SK-N-SH (cell line): ENCODE results near the gene KLHL7. TPM values are rescaled to one million over a fixed set of nuclear protein-coding genes. Genes with fewer than 3 reads are reported as not detected.

Experiments used
- CTCF ChIA-PET: fragments of 300-600, 350-600 bp; formaldehyde crosslinking; extraction: SDS; loops from one replicate; lab custom pipeline; 2021; lab: Yijun Ruan, JAX
- POLR2A ChIA-PET: fragments of 350-600 bp; sonication (Branson Sonifier 250); formaldehyde crosslinking; extraction: SDS; loops from one replicate; lab custom pipeline; 2020; ENCODE audit warnings: antibody characterized with exemption, inconsistent platforms; lab: Yijun Ruan, JAX
- DNase-seq: peaks from one replicate; pipeline ENCODE4 v3.0.0; 2012
- H2AFZ ChIP-seq: fragments of 200-600 bp; sonication (generic); 2 replicates; pipeline ENCODE4 v1.8.1; 2016; ENCODE audit warnings: antibody characterized with exemption, mild to moderate bottlenecking, low read depth
- H3F3A ChIP-seq: fragments of 200-600 bp; sonication (generic); replicated peaks from 2 replicates; pipeline ENCODE3; 2016; ENCODE audit warnings: antibody characterized with exemption, mild to moderate bottlenecking; ENCODE audit not compliant: insufficient read depth
- H3K27ac ChIP-seq, 2 experiments: fragments of 200-500 bp in 1 of 2; fragments of 200-600 bp in 1 of 2; sonication (Bioruptor generic) in 1 of 2; sonication (generic), shearing (Covaris generic) in 1 of 2; 2 replicates each; pipeline versions ENCODE4 v1.5.1 to v1.6.1; 2014 to 2016; ENCODE audit warnings: low read depth in 2 of 2, inconsistent platforms in 1 of 2, low read length in 1 of 2, mild to moderate bottlenecking in 1 of 2, mixed read lengths in 1 of 2
- H3K27me3 ChIP-seq: fragments of 200-600 bp; sonication (generic), shearing (Covaris generic); 2 replicates; pipeline ENCODE4 v1.6.1; 2016; ENCODE audit warnings: mixed run types; ENCODE audit not compliant: insufficient read depth
- H3K36me3 ChIP-seq, 2 experiments: fragments of 200-500 bp in 1 of 2; fragments of 200-600 bp in 1 of 2; sonication (Bioruptor generic) in 1 of 2; sonication (generic) in 1 of 2; replicated peaks in 1 of 2; 2 replicates each; pipeline versions ENCODE3 to v1.5.1; 2014 to 2016; ENCODE audit warnings: low read length in 1 of 2, mild to moderate bottlenecking in 1 of 2; ENCODE audit not compliant: insufficient read depth in 2 of 2, control insufficient read depth in 1 of 2
- H3K4me1 ChIP-seq, 2 experiments: fragments of 200-500 bp in 1 of 2; fragments of 200-600 bp in 1 of 2; sonication (Bioruptor generic) in 1 of 2; sonication (generic), shearing (Covaris generic) in 1 of 2; 2 replicates each; pipeline versions ENCODE4 v1.5.1 to v1.6.1; 2014 to 2016; ENCODE audit warnings: low read depth in 1 of 2, low read length in 1 of 2, mixed run types in 1 of 2; ENCODE audit not compliant: insufficient read depth in 2 of 2, control insufficient read depth in 1 of 2
- H3K4me2 ChIP-seq: fragments of 200-600 bp; sonication (generic), shearing (Covaris generic); 2 replicates; pipeline ENCODE4 v1.6.1; 2017; ENCODE audit warnings: mixed run types
- H3K4me3 ChIP-seq, 2 experiments: fragments of 200-500 bp in 1 of 2; fragments of 200-600 bp in 1 of 2; sonication (Bioruptor generic) in 1 of 2; sonication (generic), shearing (Covaris generic) in 1 of 2; 2 replicates each; pipeline versions ENCODE4 v1.5.1 to v1.8.1; 2014 to 2016; ENCODE audit warnings: low read depth in 2 of 2, inconsistent platforms in 1 of 2, low read length in 1 of 2, mild to moderate bottlenecking in 1 of 2, mixed read lengths in 1 of 2, moderate library complexity in 1 of 2
- H3K79me2 ChIP-seq: fragments of 200-600 bp; sonication (generic); 2 replicates; pipeline ENCODE4 v1.8.1; 2017; ENCODE audit warnings: mild to moderate bottlenecking; ENCODE audit not compliant: insufficient read depth
- H3K9ac ChIP-seq: fragments of 200-600 bp; sonication (generic); 2 replicates; pipeline ENCODE4 v1.6.1; 2017; ENCODE audit warnings: mixed run types
- H3K9me2 ChIP-seq: fragments of 200-600 bp; sonication (generic); 2 replicates; pipeline ENCODE4 v1.6.1; 2017; ENCODE audit warnings: mixed run types
- H3K9me3 ChIP-seq: fragments of 200-600 bp; sonication (generic); 2 replicates; pipeline ENCODE4 v1.6.1; 2017; ENCODE audit warnings: mixed run types, mild to moderate bottlenecking, moderate library complexity
- H4K20me1 ChIP-seq: fragments of 200-600 bp; sonication (generic); 2 replicates; pipeline ENCODE4 v1.6.1; 2017; ENCODE audit warnings: mild to moderate bottlenecking, mixed run types; ENCODE audit not compliant: insufficient read depth
- ELF1 ChIP-seq: IDR thresholded peaks from 2 replicates; pipeline ENCODE4 v1.4.0; 2012
- FOSL2 ChIP-seq: IDR thresholded peaks from 2 replicates; pipeline ENCODE4 v1.4.0; 2012; ENCODE audit warnings: low read depth, mild to moderate bottlenecking, moderate library complexity, borderline replicate concordance
- FOXM1 ChIP-seq: IDR thresholded peaks from 2 replicates; pipeline ENCODE4 v1.4.0; 2012; ENCODE audit warnings: low read depth, mild to moderate bottlenecking
- GABPA ChIP-seq: IDR thresholded peaks from 2 replicates; pipeline ENCODE4 v1.4.0; 2012; ENCODE audit warnings: low read depth, mild to moderate bottlenecking
- MXI1 ChIP-seq: IDR thresholded peaks from 2 replicates; pipeline ENCODE4 v1.6.1; 2012; ENCODE audit warnings: mild to moderate bottlenecking, low read depth, low read length, improper control_type of control experiment
- PBX3 ChIP-seq: IDR thresholded peaks from 2 replicates; pipeline ENCODE4; 2012
- RCOR1 ChIP-seq: fragments of 150-350 bp; IDR thresholded peaks from 2 replicates; pipeline ENCODE4 v1.6.1; 2017; ENCODE audit warnings: antibody characterized with exemption, low read length
- SMC3 ChIP-seq: IDR thresholded peaks from 2 replicates; pipeline ENCODE4 v1.6.1; 2012; ENCODE audit warnings: low read depth, low read length, improper control_type of control experiment
- TCF12 ChIP-seq: IDR thresholded peaks from 2 replicates; pipeline ENCODE4 v1.4.0; 2012
- YY1 ChIP-seq: IDR thresholded peaks from 2 replicates; pipeline ENCODE4 v1.4.0; 2012; ENCODE audit warnings: low read depth, mild to moderate bottlenecking
- WGBS: methylation state at CpG from one replicate; pipeline ENCODE4 v1.1.6; 2017; ENCODE audit warnings: low lambda C conversion rate; 5-methylcytosine and 5-hydroxymethylcytosine counted together
- polyA plus RNA-seq, 3 experiments: library from polyadenylated mRNA; depleted of rRNA; stranded (reverse); fragments of >200 nt; gene quantifications; 2 replicates each; pipeline ENCODE4 v1.2.3, GENCODE V29; 2012
- TF ChIP-seq, protein P1 (sequence below): IDR thresholded peaks from 2 replicates; pipeline ENCODE4 v1.6.1; 2012; ENCODE audit warnings: mild to moderate bottlenecking, low read depth, low read length, moderate library complexity
- TF ChIP-seq, protein P2 (sequence below): fragments of 150-350 bp; IDR thresholded peaks from 2 replicates; pipeline ENCODE4 v1.6.1; 2016; ENCODE audit warnings: mild to moderate bottlenecking, low read depth, low read length

KLHL7 gene
- polyA plus RNA-seq, 1 of the 3 experiments (the other 2 are of a cell fraction), result 30.8 TPM

- H2AFZ ChIP-seq, result no peak overlapping the region
- TF ChIP-seq MXI1 (no peak), YY1 (no peak), SMC3 (no peak), RCOR1 (no peak), FOSL2 (no peak), TCF12 (no peak), ELF1 (no peak), FOXM1 (no peak), GABPA (no peak), PBX3 (no peak)
- TF ChIP-seq, protein P1, sequence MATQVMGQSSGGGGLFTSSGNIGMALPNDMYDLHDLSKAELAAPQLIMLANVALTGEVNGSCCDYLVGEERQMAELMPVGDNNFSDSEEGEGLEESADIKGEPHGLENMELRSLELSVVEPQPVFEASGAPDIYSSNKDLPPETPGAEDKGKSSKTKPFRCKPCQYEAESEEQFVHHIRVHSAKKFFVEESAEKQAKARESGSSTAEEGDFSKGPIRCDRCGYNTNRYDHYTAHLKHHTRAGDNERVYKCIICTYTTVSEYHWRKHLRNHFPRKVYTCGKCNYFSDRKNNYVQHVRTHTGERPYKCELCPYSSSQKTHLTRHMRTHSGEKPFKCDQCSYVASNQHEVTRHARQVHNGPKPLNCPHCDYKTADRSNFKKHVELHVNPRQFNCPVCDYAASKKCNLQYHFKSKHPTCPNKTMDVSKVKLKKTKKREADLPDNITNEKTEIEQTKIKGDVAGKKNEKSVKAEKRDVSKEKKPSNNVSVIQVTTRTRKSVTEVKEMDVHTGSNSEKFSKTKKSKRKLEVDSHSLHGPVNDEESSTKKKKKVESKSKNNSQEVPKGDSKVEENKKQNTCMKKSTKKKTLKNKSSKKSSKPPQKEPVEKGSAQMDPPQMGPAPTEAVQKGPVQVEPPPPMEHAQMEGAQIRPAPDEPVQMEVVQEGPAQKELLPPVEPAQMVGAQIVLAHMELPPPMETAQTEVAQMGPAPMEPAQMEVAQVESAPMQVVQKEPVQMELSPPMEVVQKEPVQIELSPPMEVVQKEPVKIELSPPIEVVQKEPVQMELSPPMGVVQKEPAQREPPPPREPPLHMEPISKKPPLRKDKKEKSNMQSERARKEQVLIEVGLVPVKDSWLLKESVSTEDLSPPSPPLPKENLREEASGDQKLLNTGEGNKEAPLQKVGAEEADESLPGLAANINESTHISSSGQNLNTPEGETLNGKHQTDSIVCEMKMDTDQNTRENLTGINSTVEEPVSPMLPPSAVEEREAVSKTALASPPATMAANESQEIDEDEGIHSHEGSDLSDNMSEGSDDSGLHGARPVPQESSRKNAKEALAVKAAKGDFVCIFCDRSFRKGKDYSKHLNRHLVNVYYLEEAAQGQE, result no peak
- TF ChIP-seq, protein P2, sequence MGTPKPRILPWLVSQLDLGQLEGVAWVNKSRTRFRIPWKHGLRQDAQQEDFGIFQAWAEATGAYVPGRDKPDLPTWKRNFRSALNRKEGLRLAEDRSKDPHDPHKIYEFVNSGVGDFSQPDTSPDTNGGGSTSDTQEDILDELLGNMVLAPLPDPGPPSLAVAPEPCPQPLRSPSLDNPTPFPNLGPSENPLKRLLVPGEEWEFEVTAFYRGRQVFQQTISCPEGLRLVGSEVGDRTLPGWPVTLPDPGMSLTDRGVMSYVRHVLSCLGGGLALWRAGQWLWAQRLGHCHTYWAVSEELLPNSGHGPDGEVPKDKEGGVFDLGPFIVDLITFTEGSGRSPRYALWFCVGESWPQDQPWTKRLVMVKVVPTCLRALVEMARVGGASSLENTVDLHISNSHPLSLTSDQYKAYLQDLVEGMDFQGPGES, result no peak
- no peak overlapping the region for H3K27ac ChIP-seq
- no peak overlapping the region for H3K9ac ChIP-seq
- H3K9me3 ChIP-seq, result no peaks in the 10 kb centered on the region
- POLR2A ChIA-PET, result no interaction called here
- DNase-seq, result no peak
- H3K36me3 ChIP-seq, result no peaks in the 10 kb centered on the region
- no peaks in the 10 kb centered on the region for H4K20me1 ChIP-seq
- CTCF ChIA-PET, result interaction anchor here (0.9 to 3.6 kb wide), 6 partner anchors 12 to 46 kb away, joined by 3 to 15 read pairs (median 4); no protein-coding TSS in a partner anchor
- H3K27me3 ChIP-seq, result 0 out of 2 replicates have a peak, but pooled peaks cover 4% of the 10 kb centered on the region
- H3K9me2 ChIP-seq, result no peaks in the 10 kb centered on the region
- H3F3A ChIP-seq, result no peaks in the 10 kb centered on the region
- WGBS, result 51% methylated on average over 4 of the region's 4 CpGs
- H3K4me3 ChIP-seq, result no peak overlapping the region
- no peak overlapping the region for H3K4me2 ChIP-seq
- no peaks in the 10 kb centered on the region; a peak in 1 of 4 replicates for H3K4me1 ChIP-seq
- H3K79me2 ChIP-seq, result no peaks in the 10 kb centered on the region
Observed at GRCh38 chr7:23226844-23227450, 121.4 kb downstream of the KLHL7 start.

Other genes with a start within 250 kb of the KLHL7 start
- 5.3 and 5.8 TPM in 2 replicates for gene HYCC1, start 91.7 kb upstream of the KLHL7 start, polyA plus RNA-seq (2012; rRNA removed)
- 22.7 and 38.1 TPM in 2 replicates for gene NUP42, start 76.3 kb downstream of the KLHL7 start, polyA plus RNA-seq (2012; rRNA removed)
- gene GPNMB, start 141.0 kb downstream of the KLHL7 start, polyA plus RNA-seq (2012; rRNA removed), result 13.8 and 24.9 TPM in 2 replicates
- gene MALSU1, start 193.6 kb downstream of the KLHL7 start, polyA plus RNA-seq (2012; rRNA removed), result 93.6 and 102 TPM in 2 replicates